Parathyroid adenoma (tissue), 2 donors: ENCODE data around the gene ZNF415.

Source experiments
- H2AFZ ChIP-seq: fragments of 300-600 bp; sonication (generic); one replicate; pipeline ENCODE4 v1.7.0; 2017; ENCODE audit warnings: antibody characterized with exemption, mild to moderate bottlenecking
- H3K27ac ChIP-seq: fragments of 300-600 bp; sonication (generic); one replicate; pipeline ENCODE4 v1.7.0; 2017
- H3K27me3 ChIP-seq: fragments of 300-600 bp; sonication (generic); one replicate; pipeline ENCODE4 v1.7.0; 2017; ENCODE audit warnings: low read length; ENCODE audit not compliant: control insufficient read depth, insufficient read depth
- H3K36me3 ChIP-seq: fragments of 300-600 bp; sonication (generic); one replicate; pipeline ENCODE4 v1.7.0; 2017; ENCODE audit warnings: low read length; ENCODE audit not compliant: control insufficient read depth, insufficient read depth
- H3K4me1 ChIP-seq: fragments of 300-600 bp; sonication (generic); one replicate; pipeline ENCODE4 v1.7.0; 2017; ENCODE audit warnings: control low read depth
- H3K4me2 ChIP-seq: fragments of 300-600 bp; sonication (generic); one replicate; pipeline ENCODE4 v1.7.0; 2017; ENCODE audit warnings: low read length
- H3K4me3 ChIP-seq: fragments of 300-600 bp; sonication (generic); one replicate; pipeline ENCODE4 v1.7.0; 2017; ENCODE audit warnings: low read depth, low read length
- H3K79me2 ChIP-seq: fragments of 300-600 bp; sonication (generic); one replicate; pipeline ENCODE4 v1.7.0; 2017; ENCODE audit warnings: control low read depth
- H3K9ac ChIP-seq: fragments of 300-600 bp; sonication (generic); one replicate; pipeline ENCODE4 v1.7.0; 2017; ENCODE audit warnings: mild to moderate bottlenecking
- H3K9me3 ChIP-seq: fragments of 300-600 bp; sonication (generic); one replicate; pipeline ENCODE4 v1.7.0; 2017; ENCODE audit warnings: low read length; ENCODE audit not compliant: control insufficient read depth
- CTCF ChIP-seq: fragments of 300-600 bp; sonication (generic); IDR thresholded peaks from one replicate; pipeline ENCODE4 v1.7.0; 2017; ENCODE audit warnings: antibody characterized with exemption, mild to moderate bottlenecking
- donor health status: primary hyperparathyroidism.

ZNF415 gene

GRCh38 chr19:53094754-53095575 lies 37.7 kb downstream of the ZNF415 start:
- Histone ChIP-seq H3K36me3 (no peaks in the 10 kb centered on the region), H3K27ac (no peak overlapping the region)
- no peak for TF ChIP-seq CTCF

GRCh38 chr19:53092723-53093122 lies 40.0 kb downstream of the ZNF415 start:
- no peak for TF ChIP-seq CTCF
- Histone ChIP-seq H3K4me2 (no peak overlapping the region), H3K27me3 (no peaks in the 10 kb centered on the region), H3K79me2 (peaks cover 32% of the 10 kb centered on the region), H3K4me1 (no peaks in the 10 kb centered on the region), H3K9me3 (no peaks in the 10 kb centered on the region), H2AFZ (no peak overlapping the region), H3K9ac (no peak overlapping the region), H3K4me3 (no peak overlapping the region), H3K27ac (no peak overlapping the region), H3K36me3 (no peaks in the 10 kb centered on the region)

More at GRCh38 chr19:53094754-53095575, 37.7 kb downstream of the ZNF415 start:
- no peaks in the 10 kb centered on the region for H3K27me3 ChIP-seq
- H3K4me2 ChIP-seq, result no peak overlapping the region
- no peak overlapping the region for H2AFZ ChIP-seq
- H3K4me3 ChIP-seq, result no peak overlapping the region
- peaks cover 43% of the 10 kb centered on the region for H3K79me2 ChIP-seq
- H3K4me1 ChIP-seq, result no peaks in the 10 kb centered on the region
- no peaks in the 10 kb centered on the region for H3K9me3 ChIP-seq
- no peak overlapping the region for H3K9ac ChIP-seq

GRCh38 chr19:53091413-53092254 lies 41.1 kb downstream of the ZNF415 start:
- H3K36me3 ChIP-seq, result no peaks in the 10 kb centered on the region

GRCh38 chr19:53088091-53088490 lies 44.6 kb downstream of the ZNF415 start:
- Histone ChIP-seq H3K4me3 (no peak overlapping the region), H3K9me3 (no peaks in the 10 kb centered on the region), H2AFZ (no peak overlapping the region), H3K4me2 (no peak overlapping the region), H3K9ac (no peak overlapping the region), H3K4me1 (no peaks in the 10 kb centered on the region), H3K27me3 (no peaks in the 10 kb centered on the region), H3K79me2 (peaks cover 25% of the 10 kb centered on the region), H3K36me3 (no peaks in the 10 kb centered on the region), H3K27ac (peak overlapping the region; percentile 55)
- no peak for TF ChIP-seq CTCF

More at GRCh38 chr19:53091413-53092254, 41.1 kb downstream of the ZNF415 start:
- no peak for TF ChIP-seq CTCF
- H3K27me3 ChIP-seq, result no peaks in the 10 kb centered on the region
- no peak overlapping the region for H3K27ac ChIP-seq
- no peaks in the 10 kb centered on the region for H3K4me1 ChIP-seq
- H3K9me3 ChIP-seq, result no peaks in the 10 kb centered on the region
- H3K79me2 ChIP-seq, result peaks cover 27% of the 10 kb centered on the region
- H3K9ac ChIP-seq, result no peak overlapping the region
- no peak overlapping the region for H3K4me2 ChIP-seq
- H3K4me3 ChIP-seq, result no peak overlapping the region
- no peak overlapping the region for H2AFZ ChIP-seq
